H9 (cell line): ENCODE data around the gene HEATR1. TPM values are rescaled to one million over a fixed set of nuclear protein-coding genes. Genes with fewer than 3 reads are reported as not detected.

Source experiments
- DNase-seq: peaks from one replicate; pipeline ENCODE4 v3.0.0-alpha.2; 2017
- H2AFZ ChIP-seq: one replicate; pipeline ENCODE4 v1.6.1; 2013; ENCODE audit warnings: mild to moderate bottlenecking, low read length, control low read depth, moderate library complexity
- H2AK5ac ChIP-seq: 2 replicates; pipeline ENCODE4 v1.6.1; 2013; ENCODE audit warnings: low read length, control low read depth, mixed read lengths; ENCODE audit not compliant: insufficient read length
- H2BK120ac ChIP-seq: one replicate; pipeline ENCODE4 v1.6.1; 2013; ENCODE audit warnings: low read depth, mild to moderate bottlenecking, low read length, control low read depth, inconsistent platforms; ENCODE audit not compliant: poor library complexity, severe bottlenecking
- H2BK12ac ChIP-seq: 2 replicates; pipeline ENCODE4 v1.6.1; 2013; ENCODE audit warnings: low read length, control low read depth, mixed read lengths, low read depth; ENCODE audit not compliant: insufficient read length
- H2BK15ac ChIP-seq: 2 replicates; pipeline ENCODE4 v1.6.1; 2013; ENCODE audit warnings: low read depth, low read length, control low read depth
- H2BK20ac ChIP-seq: one replicate; pipeline ENCODE4 v1.6.1; 2013; ENCODE audit warnings: low read depth, mild to moderate bottlenecking, low read length, control low read depth, inconsistent platforms; ENCODE audit not compliant: poor library complexity, severe bottlenecking
- H2BK5ac ChIP-seq: 2 replicates; pipeline ENCODE4 v1.6.1; 2013; ENCODE audit warnings: low read length, control low read depth, mixed read lengths; ENCODE audit not compliant: insufficient read length
- H3K14ac ChIP-seq: 2 replicates; pipeline ENCODE4 v1.6.1; 2013; ENCODE audit warnings: low read length, control low read depth; ENCODE audit not compliant: insufficient read depth
- H3K18ac ChIP-seq: 2 replicates; pipeline ENCODE4 v1.6.1; 2013; ENCODE audit warnings: low read depth, mild to moderate bottlenecking, mixed read lengths, low read length, control low read depth; ENCODE audit not compliant: insufficient read length
- H3K23ac ChIP-seq: 2 replicates; pipeline ENCODE4 v1.6.1; 2013; ENCODE audit warnings: low read length, control low read depth, mixed read lengths, low read depth; ENCODE audit not compliant: insufficient read length
- H3K23me2 ChIP-seq: 2 replicates; pipeline ENCODE4 v1.6.1; 2013; ENCODE audit warnings: low read depth, mild to moderate bottlenecking, mixed read lengths, low read length, control low read depth; ENCODE audit not compliant: insufficient read length, poor library complexity, severe bottlenecking
- H3K27ac ChIP-seq: 2 replicates; pipeline ENCODE4 v1.5.1; 2013; ENCODE audit warnings: low read length, control low read depth, mixed read lengths, low read depth; ENCODE audit not compliant: insufficient read length
- H3K27me3 ChIP-seq: 2 replicates; pipeline ENCODE4 v1.6.1; 2013; ENCODE audit warnings: low read length, control low read depth, inconsistent platforms; ENCODE audit not compliant: insufficient read depth
- H3K4ac ChIP-seq: 2 replicates; pipeline ENCODE4 v1.6.1; 2013; ENCODE audit warnings: low read depth, mild to moderate bottlenecking, control low read depth, inconsistent platforms, low read length, moderate library complexity
- H3K4me1 ChIP-seq: 2 replicates; pipeline ENCODE4 v1.6.1; 2013; ENCODE audit warnings: low read length, control low read depth, inconsistent platforms; ENCODE audit not compliant: insufficient read depth
- H3K4me2 ChIP-seq: 2 replicates; pipeline ENCODE4 v1.6.1; 2013; ENCODE audit warnings: low read length, control low read depth, mixed read lengths; ENCODE audit not compliant: insufficient read length, insufficient read depth
- H3K56ac ChIP-seq: 2 replicates; pipeline ENCODE4 v1.6.1; 2013; ENCODE audit warnings: low read depth, mild to moderate bottlenecking, mixed read lengths, low read length, control low read depth; ENCODE audit not compliant: insufficient read length
- H3K79me1 ChIP-seq: 2 replicates; pipeline ENCODE4 v1.6.1; 2013; ENCODE audit warnings: low read depth, mild to moderate bottlenecking, moderate library complexity, low read length, control low read depth, inconsistent platforms; ENCODE audit not compliant: insufficient read depth, poor library complexity, severe bottlenecking
- H3K79me2 ChIP-seq: 2 replicates; pipeline ENCODE4 v1.6.1; 2013; ENCODE audit warnings: low read length, control low read depth, inconsistent platforms; ENCODE audit not compliant: insufficient read depth
- H3K9ac ChIP-seq: 2 replicates; pipeline ENCODE4 v1.6.1; 2013; ENCODE audit warnings: low read length, control low read depth, mixed read lengths; ENCODE audit not compliant: insufficient read length; ENCODE audit errors: extremely low read depth
- H3K9me3 ChIP-seq: one replicate; pipeline ENCODE4 v1.6.1; 2013; ENCODE audit warnings: low read depth, low read length, inconsistent platforms; ENCODE audit not compliant: control insufficient read depth
- H3T11ph ChIP-seq: one replicate; pipeline ENCODE4 v1.6.1; 2013; ENCODE audit warnings: mild to moderate bottlenecking, low read length, control low read depth, inconsistent platforms
- H4K20me1 ChIP-seq: one replicate; pipeline ENCODE4 v1.6.1; 2013; ENCODE audit not compliant: control insufficient read depth, insufficient read length, insufficient read depth
- H4K5ac ChIP-seq: 2 replicates; pipeline ENCODE4 v1.6.1; 2013; ENCODE audit warnings: low read depth, mild to moderate bottlenecking, mixed read lengths, low read length, control low read depth; ENCODE audit not compliant: insufficient read length
- H4K8ac ChIP-seq: replicated peaks from 2 replicates; pipeline ENCODE4 v1.6.1; 2013; ENCODE audit warnings: low read length, control low read depth, mixed read lengths, low read depth; ENCODE audit not compliant: insufficient read length
- H4K91ac ChIP-seq: 2 replicates; pipeline ENCODE4 v1.6.1; 2013; ENCODE audit warnings: low read depth, mild to moderate bottlenecking, moderate library complexity, mixed read lengths, low read length, control low read depth; ENCODE audit not compliant: insufficient read length
- H3K27ac Mint-ChIP-seq, 3 experiments: 2 replicates in 2 of 3; 3 replicates in 1 of 3; pipeline ENCODE4 v1.8.0; 2020 to 2021; ENCODE audit warnings: mixed read lengths in 3 of 3, mild to moderate bottlenecking in 1 of 3, moderate library complexity in 1 of 3
- H3K27me3 Mint-ChIP-seq: 2 replicates; pipeline ENCODE4 v1.8.0; 2021; ENCODE audit warnings: low read depth, mild to moderate bottlenecking, moderate library complexity, mixed read lengths
- H3K36me3 Mint-ChIP-seq, 3 experiments: 2 replicates in 2 of 3; 3 replicates in 1 of 3; pipeline ENCODE4 v1.8.0; 2020 to 2021; ENCODE audit warnings: low read depth in 3 of 3, mixed read lengths in 3 of 3; ENCODE audit not compliant: insufficient read depth in 1 of 3
- H3K4me1 Mint-ChIP-seq, 2 experiments: 2 replicates each; pipeline ENCODE4 v1.8.0; 2020; ENCODE audit warnings: mixed read lengths in 2 of 2
- H3K4me3 Mint-ChIP-seq, 2 experiments: 2 replicates in 1 of 2; 3 replicates in 1 of 2; pipeline ENCODE4 v1.8.0; 2020 to 2021; ENCODE audit warnings: mild to moderate bottlenecking in 2 of 2, mixed read lengths in 2 of 2, moderate library complexity in 1 of 2
- H3K9me3 Mint-ChIP-seq, 2 experiments: 2 replicates in 1 of 2; 3 replicates in 1 of 2; pipeline ENCODE4 v1.8.0; 2020; ENCODE audit warnings: mild to moderate bottlenecking in 2 of 2, mixed read lengths in 2 of 2, moderate library complexity in 1 of 2
- WGBS: extraction: QIAGEN DNeasy Blood & Tissue Kit; methylation state at CpG from one replicate; pipeline ENCODE4 v1.1.7; 2013; ENCODE audit warnings: missing lambda C conversion rate, low lambda C conversion rate, mixed read lengths; ENCODE audit not compliant: insufficient read length; ENCODE audit errors: extremely low coverage; 5-methylcytosine and 5-hydroxymethylcytosine counted together
- total RNA-seq: library from RNA; stranded (reverse); gene quantifications from 2 replicates; pipeline ENCODE4 v1.2.1, GENCODE V29; 2021
- TF ChIP-seq, protein P1 (sequence below): fragments of 200-600 bp; sonication (generic); conservative IDR thresholded peaks from 3 replicates; pipeline ENCODE4 v1.8.0; 2021; ENCODE audit warnings: antibody characterized with exemption, mild to moderate bottlenecking

HEATR1 gene
- total RNA-seq, 1 experiment from 2014 or later: 88.2 TPM

DNA sequence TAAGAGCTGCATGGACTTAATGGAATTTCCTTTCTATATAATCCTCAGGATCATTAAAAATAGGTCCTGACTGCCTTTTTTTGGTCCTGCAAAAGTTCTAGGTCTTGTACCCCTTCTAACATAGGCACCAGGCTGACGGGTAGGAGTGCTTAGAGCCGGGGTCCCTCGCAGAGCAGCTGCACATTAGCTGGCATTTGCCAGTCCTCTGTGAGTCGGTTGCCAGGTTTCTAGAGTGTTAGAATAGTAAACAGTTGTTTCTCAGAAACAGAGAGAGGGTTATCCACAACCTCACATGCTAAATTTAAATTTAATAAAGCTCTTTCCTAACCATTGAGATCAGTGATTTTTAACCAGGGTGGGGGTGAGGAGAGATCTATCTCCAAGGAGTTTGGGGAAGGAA, 35.4 kb upstream of the HEATR1 start:
- H3K14ac ChIP-seq: no peak overlapping the region
- Mint-ChIP-seq H3K36me3 (no peaks in the 10 kb centered on the region), H3K9me3 (no peaks in the 10 kb centered on the region), H3K27ac (no peak overlapping the region), H3K4me3 (no peak overlapping the region), H3K27me3 (no peaks in the 10 kb centered on the region; the same call in 1 of the 2 replicates), H3K4me1 (no peaks in the 10 kb centered on the region)
- H4K20me1 ChIP-seq: no peaks in the 10 kb centered on the region
- no peak overlapping the region for H4K91ac ChIP-seq
- no peaks in the 10 kb centered on the region for H3K79me1 ChIP-seq
- no peak overlapping the region for H2BK12ac ChIP-seq
- no peak overlapping the region for H3K18ac ChIP-seq
- no peak overlapping the region for H2AFZ ChIP-seq
- H3K27ac ChIP-seq: no peak overlapping the region
- no peaks in the 10 kb centered on the region for H3K9me3 ChIP-seq
- H3K4me2 ChIP-seq: no peak overlapping the region
- H3K4me1 ChIP-seq: no peaks in the 10 kb centered on the region
- no peak overlapping the region for H3K23ac ChIP-seq
- H2BK120ac ChIP-seq: no peak overlapping the region
- H2AK5ac ChIP-seq: no peak overlapping the region
- H2BK20ac ChIP-seq: no peak overlapping the region
- no peak for DNase-seq
- H3K23me2 ChIP-seq: no peaks in the 10 kb centered on the region
- no peak overlapping the region for H4K5ac ChIP-seq
- H3T11ph ChIP-seq: no peak overlapping the region
- no peak overlapping the region for H4K8ac ChIP-seq
- H3K4ac ChIP-seq: no peak overlapping the region
- no peak overlapping the region for H3K9ac ChIP-seq
- H3K56ac ChIP-seq: no peak overlapping the region
- H2BK15ac ChIP-seq: no peak overlapping the region
- H3K79me2 ChIP-seq: no peaks in the 10 kb centered on the region
- no CpG with 5 or more reads among the region's 4 CpGs for WGBS
- H3K27me3 ChIP-seq: no peaks in the 10 kb centered on the region
- TF ChIP-seq, protein P1, sequence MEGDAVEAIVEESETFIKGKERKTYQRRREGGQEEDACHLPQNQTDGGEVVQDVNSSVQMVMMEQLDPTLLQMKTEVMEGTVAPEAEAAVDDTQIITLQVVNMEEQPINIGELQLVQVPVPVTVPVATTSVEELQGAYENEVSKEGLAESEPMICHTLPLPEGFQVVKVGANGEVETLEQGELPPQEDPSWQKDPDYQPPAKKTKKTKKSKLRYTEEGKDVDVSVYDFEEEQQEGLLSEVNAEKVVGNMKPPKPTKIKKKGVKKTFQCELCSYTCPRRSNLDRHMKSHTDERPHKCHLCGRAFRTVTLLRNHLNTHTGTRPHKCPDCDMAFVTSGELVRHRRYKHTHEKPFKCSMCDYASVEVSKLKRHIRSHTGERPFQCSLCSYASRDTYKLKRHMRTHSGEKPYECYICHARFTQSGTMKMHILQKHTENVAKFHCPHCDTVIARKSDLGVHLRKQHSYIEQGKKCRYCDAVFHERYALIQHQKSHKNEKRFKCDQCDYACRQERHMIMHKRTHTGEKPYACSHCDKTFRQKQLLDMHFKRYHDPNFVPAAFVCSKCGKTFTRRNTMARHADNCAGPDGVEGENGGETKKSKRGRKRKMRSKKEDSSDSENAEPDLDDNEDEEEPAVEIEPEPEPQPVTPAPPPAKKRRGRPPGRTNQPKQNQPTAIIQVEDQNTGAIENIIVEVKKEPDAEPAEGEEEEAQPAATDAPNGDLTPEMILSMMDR: no peak
- no peak overlapping the region for H2BK5ac ChIP-seq
